Dermis blood vessel endothelial cell (primary cell): ENCODE data around the gene PALB2. TPM values are rescaled to one million over a fixed set of nuclear protein-coding genes. Genes with fewer than 3 reads are reported as not detected.

Source experiments
- DNase-seq: peaks from one replicate; pipeline ENCODE4 v3.0.0; 2010
- total RNA-seq: library from RNA; depleted of rRNA; stranded (reverse); fragments of >200 nt; gene quantifications from 2 replicates; pipeline ENCODE4 v1.2.3, GENCODE V29; 2014

Gene PALB2
- 7.5 and 9.4 TPM in 2 replicates for total RNA-seq

DNA sequence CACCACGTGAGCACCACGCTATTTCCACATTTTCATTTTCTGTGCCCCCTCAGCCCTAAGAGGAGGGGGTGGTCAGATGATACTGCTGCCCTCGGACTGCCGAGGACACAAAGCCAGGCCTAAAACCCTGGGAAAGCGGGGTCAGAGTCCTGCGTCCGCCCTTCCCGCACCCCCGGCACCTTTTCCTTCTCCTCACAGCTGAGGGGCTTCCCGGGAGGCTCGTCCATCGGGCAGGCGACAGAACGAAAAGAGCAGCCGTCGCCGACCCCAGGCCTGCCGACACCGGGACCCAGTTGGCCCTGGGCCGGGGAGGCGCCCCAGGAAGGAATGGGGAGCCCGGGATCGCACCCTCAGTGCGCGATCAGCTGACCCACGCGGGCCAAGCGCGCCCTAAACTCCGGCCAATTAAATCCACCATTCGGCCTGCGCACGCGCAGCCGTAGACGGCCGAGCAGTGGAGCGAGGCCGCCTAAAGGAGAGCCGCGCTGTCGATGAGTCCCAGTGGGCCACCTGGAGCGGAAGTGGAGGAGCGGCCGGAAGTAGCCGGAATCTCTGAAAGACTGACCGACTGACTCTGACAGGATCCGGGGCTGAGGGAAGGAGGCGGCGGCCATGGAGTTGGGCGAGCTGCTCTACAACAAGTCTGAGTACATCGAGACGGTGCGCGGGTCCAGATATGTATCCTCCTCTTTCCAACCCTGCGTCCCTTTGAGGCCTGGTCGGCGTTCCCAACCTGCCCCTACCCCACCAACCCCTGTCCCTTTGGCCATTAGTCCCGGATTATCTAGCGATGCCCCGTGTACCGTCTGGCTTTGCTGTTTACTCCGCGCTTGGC is at the start of gene PALB2, which contains the start of gene DCTN5:
Gene PALB2 (minus strand): TSS at position 380 of the 835 bp plus-strand sequence. CDS start 153 bp downstream, at position 227.
Gene DCTN5 (plus strand): TSS at position 536 of the 835 bp plus-strand sequence. CDS start 77 bp downstream, at position 613.
- DNase-seq, result peak; percentile 95

DNA sequence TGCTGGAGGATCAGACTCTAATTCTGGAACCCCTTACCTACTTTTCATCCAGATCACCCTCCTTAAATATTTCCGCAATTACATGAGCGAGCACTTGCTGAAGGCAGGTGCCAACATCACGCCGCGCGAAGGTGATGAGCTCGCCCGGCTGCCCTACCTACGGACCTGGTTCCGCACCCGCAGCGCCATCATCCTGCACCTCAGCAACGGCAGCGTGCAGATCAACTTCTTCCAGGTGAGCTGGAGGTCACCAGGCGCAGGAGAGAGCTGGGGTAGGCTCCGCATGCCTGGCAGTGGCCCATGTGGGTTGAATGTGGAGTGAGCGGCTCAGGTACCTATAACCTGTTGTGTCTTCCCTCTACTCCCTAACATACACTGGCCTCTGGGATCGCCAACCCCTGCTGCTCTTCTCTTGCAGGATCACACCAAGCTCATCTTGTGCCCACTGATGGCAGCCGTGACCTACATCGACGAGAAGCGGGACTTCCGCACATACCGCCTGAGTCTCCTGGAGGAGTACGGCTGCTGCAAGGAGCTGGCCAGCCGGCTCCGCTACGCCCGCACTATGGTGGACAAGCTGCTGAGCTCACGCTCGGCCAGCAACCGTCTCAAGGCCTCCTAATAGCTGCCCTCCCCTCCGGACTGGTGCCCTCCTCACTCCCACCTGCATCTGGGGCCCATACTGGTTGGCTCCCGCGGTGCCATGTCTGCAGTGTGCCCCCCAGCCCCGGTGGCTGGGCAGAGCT is 48.5 kb upstream of the PALB2 start:
- no peak for DNase-seq

DNA sequence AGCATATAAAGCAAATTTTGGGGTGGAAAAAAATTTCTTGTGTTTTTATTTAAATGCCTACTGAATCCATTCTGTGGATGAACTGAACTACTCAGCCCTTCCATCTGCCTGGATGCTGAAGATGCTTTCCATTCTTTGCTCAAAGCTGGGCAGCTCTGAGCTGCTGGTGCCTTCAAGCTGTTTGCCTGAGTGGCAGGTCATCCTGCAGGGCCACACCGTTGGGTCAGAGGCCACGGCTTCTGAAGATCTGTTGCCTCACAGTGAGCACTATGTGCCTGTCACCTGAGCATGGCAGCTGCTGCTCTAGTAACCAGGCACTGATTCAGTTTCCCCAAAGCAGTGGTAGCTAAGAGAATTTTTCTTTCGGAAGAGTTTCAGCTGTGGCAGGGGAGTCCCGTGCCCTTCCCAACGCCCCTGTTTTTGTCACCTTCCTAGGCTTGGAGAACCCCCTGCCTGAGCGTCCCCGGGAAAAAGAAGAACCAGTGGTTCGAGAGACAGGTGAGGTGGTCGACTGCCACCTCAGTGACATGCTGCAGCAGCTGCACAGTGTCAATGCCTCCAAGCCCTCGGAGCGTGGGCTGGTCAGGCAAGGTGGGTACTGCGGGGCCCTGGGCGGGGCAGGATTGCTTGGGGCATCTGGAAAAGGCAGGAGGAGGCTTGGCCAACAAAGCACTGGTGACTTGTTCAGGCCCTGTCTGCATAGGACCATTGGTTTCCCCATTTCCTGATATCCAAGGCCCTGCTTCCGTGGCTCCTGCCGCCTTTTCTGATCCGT is 46.1 kb upstream of the PALB2 start:
- no peak for DNase-seq

DNA sequence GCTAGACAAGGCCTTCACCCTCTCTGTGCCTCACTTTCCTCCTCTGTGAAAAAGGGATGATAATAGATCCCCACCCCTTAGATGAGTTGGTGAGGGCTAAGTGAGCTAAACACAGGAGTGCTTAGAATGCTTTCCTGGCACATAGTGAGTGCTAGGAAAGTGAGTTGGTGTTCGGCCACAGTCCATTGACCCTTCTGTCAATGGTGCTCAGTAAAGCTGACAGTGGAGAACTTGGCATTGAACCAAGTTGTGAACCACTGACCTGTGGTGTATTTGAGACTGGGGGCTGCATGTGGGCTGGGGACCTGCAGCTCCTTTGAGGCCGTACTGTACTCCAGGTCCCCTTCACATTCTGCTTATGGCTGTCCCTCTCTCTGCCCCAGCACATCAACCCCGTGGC is 42.4 kb upstream of the PALB2 start:
- no peak for DNase-seq

DNA sequence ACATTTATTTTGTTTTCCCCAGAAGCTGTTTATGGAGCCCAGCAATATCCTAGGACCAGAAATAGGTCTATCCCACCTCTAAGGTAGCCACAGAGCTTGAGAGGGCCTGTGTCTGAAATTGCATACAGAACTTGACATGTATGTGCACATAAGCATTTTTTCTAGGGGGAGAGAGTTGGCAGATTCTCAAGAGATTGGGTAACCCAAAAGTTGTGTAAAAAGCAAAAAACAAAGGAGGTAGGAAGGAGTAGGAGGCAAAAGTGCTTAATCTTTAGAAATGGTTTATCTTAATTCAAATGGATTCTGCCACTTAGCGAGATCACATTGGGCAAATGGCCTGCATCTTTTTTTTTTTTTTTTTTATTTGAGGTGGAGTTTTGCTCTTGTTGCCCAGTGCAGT is 41.1 kb upstream of the PALB2 start:
- DNase-seq, result no peak

DNA sequence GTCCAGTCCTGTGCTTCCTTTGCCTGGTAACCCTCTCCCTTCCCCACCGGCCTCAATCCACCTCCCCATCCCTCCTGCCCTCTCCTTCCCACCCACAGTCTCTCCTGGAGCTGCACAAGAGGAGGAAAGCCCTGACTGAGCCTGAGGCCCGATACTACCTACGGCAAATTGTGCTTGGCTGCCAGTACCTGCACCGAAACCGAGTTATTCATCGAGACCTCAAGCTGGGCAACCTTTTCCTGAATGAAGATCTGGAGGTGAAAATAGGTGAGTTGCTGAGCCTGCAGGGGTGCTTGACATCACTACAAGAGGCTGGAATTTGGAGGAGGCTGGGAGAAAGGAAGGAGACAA is 38.9 kb upstream of the PALB2 start:
- no peak for DNase-seq

DNA sequence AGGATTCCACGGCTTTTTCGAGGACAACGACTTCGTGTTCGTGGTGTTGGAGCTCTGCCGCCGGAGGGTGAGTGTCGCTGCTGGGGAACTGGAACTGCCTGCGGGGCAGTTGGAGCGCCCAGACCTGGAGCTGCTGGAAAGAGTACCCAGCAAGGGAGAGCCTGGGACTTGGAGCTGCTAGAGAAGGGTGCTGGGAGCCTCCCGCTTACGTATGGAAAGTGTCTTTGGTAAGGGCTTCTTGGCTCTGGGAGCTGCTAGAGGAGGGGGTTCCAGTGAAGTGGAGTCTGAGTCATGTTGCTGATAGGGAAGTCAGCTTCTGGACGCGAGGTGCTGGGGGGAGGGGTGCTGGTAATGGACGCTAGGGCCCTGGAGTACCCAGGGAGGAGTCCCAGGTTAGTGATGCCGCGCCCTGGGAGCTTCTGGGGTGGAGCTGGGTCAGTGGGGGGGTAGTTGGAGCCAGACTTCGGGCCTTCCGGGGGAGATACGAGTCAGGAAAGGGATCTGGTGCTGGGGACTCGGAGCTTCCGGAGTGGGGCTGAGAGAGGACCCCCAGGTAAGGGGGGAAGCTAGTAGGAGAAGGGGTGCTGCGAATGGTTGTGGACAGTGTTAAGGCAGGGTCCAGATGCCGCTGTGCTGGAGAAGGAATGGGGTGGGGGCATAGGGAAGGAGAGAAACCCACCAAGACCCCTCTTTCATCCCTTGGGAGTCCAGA is 38.3 kb upstream of the PALB2 start:
- peak; percentile 58 for DNase-seq

DNA sequence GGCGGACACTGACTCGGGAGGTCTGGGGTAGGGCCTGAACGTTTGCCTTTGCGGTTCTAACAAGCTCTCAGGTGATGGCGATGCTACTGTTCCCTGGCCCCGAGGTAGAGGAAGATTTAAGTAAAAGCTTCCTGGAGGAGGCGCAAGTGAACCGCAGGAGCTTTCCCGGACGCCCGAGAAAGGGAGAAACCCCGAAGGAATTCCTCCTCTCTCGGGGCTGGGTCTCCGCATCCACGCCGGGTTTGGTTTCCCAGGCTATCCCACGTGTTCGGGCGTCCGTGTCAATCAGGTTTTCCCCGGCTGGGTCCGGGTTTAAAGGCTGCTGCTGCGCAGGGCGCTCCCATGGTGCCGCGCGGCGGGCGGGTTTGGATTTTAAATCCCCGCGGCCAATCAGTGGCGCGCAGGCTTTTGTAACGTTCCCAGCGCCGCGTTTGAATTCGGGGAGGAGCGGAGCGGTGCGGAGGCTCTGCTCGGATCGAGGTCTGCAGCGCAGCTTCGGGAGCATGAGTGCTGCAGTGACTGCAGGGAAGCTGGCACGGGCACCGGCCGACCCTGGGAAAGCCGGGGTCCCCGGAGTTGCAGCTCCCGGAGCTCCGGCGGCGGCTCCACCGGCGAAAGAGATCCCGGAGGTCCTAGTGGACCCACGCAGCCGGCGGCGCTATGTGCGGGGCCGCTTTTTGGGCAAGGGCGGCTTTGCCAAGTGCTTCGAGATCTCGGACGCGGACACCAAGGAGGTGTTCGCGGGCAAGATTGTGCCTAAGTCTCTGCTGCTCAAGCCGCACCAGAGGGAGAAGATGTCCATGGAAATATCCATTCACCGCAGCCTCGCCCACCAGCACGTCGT is 37.5 kb upstream of the PALB2 start, which contains the start of gene PLK1:
Gene PLK1 (plus strand): TSS at position 460 of the 844 bp plus-strand sequence. CDS start 44 bp downstream, at position 504.
- peak; percentile 86 for DNase-seq

DNA sequence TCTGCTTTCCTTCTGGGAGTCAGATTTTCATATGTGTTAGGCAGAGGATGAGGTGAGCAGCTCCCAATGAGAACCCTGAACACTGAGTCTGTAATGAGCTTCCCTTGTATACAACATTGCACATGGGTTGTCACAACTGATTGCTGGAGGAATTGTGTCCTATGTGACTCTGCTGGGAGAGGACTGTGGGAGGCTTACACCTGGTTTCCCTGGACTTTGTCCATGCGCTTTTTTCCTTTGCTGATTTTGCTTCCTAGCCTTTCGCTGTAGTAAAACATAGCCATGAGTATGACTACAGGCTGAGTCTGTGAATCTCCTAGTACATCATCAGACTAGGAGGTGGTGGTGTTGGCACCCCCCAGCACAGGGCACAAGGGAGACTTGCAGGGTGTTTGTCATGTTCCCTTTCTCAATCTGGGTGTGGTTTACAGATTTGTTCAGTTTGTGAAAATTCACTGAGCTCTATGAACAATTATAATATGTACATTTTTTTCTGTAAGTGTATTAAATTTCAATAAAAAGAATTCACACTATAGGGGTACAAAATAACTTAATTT is 35.9 kb upstream of the PALB2 start:
- no peak for DNase-seq

DNA sequence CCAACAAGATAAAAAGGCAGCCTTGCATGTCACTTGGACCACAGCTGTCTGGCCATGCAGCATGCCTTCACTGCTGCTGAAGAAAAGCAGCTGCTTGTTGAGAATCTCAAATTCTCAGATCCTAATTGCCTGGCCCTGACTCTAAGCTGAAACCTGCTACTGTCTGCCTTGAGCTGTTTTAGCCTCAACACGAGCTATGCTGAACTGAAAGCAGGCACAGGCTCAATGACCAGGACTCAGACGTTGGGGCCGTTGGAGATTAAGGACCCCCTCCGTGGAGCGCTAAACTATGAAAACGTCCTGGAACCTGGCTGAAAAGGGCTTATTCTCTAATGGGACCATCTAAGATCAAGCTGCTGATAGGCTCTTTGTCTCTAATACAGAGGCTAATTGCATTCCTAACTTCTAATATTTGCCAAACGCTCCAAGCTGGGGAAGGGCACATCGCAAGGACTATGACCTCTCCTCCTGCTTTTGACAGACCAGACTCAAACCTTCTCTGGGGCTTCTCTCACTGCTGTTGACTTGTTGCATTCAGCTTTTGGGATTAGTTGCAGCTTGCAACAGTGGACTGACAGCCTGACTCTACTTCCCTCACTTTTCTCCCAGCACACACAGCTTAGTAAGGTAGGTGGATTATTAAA is 33.0 kb upstream of the PALB2 start:
- DNase-seq, result no peak

DNA sequence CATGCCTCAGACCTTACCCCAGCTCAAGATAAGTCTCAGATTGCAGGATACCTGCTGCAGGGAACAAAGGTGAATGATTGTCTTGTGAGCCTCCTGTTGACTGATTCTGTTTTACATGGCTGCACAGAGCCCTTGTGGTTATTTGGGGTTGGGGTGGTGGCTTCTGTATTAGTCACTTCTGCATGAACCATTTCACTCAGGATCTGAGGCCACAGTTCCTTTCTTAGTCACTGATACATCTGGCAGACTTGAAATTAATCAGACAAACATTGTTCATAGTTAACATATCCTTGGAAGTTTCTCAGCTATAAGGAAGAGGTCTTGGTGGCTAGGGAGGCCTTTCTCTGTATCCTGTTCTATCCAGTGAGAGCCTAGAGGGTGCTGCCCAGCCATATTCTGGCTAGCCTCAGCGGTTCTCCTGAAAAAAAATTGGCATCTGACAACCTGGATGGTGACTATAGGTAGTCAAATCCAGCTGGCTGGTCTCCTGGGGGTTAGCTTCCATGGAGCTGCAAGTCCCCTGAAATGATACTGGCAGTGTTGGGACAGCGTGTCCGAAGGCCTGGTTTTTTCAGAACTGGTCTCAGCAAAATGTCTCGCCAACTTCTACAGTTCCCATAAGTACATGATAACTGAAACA is 29.1 kb upstream of the PALB2 start:
- DNase-seq, result peak; percentile 60

DNA sequence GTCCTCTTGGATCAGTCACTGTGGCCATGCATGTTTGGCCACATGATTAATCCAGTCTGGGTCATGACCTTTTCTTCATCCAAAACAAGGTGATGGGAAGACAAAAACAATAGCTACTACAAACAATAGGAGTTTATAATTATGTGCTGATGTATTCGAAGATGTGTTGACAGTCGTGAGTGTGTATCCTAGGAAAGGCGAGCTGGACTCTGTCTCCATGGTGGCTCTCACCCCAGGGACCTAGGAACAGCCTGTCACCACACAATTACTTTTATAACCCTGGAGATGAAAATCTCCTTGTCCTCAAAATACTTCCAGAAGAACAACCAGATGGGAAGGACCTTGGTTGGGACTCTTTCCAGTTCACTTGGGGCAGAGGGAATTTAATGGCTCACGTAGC is 27.8 kb upstream of the PALB2 start:
- no peak for DNase-seq

DNA sequence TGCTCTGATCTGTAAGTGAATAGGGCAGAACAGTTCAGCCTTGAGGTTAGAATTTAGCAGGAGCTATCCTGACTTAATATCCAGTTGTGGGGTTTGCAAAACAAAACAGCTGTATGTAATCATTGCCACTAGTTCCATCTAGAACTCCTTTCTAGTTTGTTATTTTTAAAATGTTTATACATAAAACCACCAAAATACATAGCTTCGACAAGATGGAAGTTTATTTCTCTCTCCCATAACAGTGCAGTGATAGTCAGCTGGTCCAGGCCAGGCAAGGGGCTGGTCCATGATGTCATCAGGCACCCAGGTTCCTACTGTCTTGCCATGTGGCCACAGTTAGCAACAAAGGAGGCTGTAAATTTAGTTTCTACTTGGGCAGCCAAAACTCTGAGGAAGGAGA is 27.1 kb upstream of the PALB2 start:
- no peak for DNase-seq

DNA sequence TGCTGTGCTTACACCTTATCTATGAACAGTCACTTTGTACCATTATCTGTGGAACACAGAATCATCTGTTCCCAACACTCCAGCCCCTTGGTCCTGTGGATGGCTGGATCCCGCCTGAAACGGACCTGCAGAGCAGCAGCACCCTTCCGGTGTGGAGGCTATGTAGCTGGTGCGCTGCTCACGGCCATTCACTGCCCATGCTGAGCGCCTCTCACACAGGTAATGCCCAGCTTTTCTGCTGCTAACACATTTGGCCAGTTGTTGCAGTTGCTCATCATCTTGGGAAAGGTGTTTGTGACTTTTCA is 26.2 kb upstream of the PALB2 start:
- no peak for DNase-seq

DNA sequence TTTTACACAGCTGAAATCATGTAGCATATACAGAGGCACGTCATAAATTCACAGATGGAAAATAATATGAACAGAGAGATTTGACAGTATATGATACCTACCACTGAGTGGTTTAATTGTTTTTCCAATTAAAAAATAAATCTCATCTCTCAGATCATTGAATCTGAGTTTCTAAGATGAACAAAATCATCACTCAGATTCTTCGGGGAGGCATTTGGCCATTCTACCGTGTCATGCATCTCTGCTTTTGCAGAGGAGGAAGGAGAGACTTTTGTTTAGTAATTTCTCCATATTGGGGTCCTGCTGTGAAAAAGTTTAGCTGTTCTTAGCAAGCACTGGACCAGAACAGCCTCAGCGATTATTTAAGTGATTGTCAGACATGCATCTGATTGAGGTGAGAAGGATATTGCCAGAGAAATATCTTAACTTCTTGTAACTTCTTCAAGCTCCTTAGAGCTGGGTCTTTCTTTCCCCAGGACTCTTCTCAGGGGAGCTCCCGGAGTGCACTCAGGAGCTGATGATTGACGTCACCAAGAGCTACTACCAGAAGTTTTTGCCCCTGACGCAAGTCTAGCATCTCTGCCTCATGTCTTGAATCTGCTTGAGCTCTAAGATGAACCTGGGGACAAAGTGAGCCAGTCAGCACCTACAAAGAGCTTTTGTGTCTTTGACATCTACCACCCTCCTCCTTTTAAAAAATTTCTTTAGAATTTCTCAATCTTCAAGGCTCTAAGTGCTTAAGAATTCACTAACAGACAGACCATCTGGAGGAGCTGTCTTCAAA is 25.7 kb upstream of the PALB2 start:
- no peak for DNase-seq

DNA sequence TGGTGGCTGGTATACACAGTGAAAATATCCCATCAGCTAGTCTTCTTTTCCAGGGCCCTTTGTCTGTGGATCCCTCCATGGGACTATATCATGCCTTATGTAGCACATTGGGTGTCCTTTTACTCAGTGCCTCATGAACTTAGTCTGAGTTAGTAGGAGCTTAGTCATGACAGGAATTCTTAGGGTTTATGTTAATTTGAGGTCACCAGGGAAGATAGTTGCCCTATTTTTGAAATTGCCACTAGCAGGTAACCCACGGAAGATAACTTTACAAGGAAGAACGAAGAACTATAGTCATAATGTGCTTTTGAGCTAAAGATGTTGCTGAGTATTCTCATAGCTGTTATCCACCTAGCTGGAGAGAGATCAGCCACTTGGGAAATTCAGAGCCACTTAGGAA is 22.8 kb upstream of the PALB2 start:
- no peak for DNase-seq

DNA sequence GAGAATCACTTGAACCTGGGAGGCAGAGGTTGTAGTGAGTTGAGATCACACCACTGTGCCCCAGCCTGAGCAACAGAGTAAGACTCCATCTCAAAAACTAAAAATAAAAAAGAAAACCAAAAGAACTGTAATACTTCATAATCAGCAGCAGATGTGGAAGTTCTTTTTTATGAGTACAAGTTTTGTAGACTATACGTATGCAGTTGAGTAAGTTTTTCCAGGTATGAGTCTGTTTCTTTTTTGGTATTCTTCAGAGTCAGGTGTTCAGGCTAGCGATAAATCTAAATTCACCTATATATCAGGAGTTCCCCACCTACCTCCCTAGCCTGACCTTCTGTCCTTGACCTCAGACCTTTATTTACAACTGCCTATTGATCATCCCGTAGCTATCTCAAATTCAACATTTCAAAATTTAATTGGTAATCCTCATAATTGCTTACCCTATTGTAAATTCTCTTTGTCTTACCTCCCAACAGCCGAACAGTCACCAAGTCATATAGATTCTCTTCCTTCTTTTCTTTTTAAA is 10.9 kb upstream of the PALB2 start:
- DNase-seq, result no peak

DNA sequence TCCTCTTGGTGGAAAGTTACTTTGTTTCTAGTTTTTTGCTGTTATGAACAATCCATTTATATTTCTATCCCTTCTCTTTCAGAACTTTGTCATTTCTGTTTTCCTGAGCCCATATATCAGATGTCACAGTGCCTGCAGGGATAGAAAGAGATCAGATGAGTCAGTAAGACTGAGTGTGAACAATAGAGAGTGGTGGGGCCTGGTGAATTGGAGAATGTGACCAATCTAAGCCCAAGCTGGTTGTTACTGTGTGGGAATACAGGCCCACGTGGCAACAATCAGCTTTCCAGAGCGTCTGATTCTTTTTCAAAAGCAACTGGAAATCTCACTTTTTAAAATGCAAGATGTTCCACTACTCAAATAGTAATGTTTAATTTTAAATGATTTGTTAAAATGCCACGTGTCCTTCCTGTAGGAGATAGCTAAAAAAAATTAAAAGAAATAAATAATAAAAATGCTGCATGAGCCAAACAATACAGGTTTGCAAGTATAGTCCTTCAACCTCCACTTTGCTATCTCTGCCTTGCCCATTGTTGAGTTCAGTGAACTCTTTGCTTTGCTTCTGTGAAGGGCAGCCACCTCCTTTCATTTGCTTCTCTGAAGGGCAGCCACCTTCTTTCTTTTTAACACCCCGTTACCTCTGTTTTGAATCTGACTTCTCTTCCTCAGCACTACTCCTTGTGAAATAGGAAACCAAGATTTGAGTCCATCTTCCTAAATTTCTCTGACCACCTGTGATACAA is 9.7 kb upstream of the PALB2 start:
- DNase-seq, result peak; percentile 49
